GM12878 (cell line): ENCODE data around the gene USP12. TPM values are rescaled to one million over a fixed set of nuclear protein-coding genes. Genes with fewer than 3 reads are reported as not detected.

ENCODE experiments used
- ATAC-seq: fragments of 200-7000 bp; cut with Tn5 transposase; 3 replicates; pipeline ENCODE4 v1.9.1; 2020; ENCODE audit warnings: mild to moderate bottlenecking, moderate library complexity
- BruUV-seq: library from RNA; stranded (reverse); fragments of 400-500 nt; replicated peaks from 2 replicates; lab custom pipeline; 2021; lab: Mats Ljungman, UMichigan
- CTCF ChIA-PET: fragments of 300-600 bp; sonication (Branson Sonifier 250); formaldehyde crosslinking; extraction: SDS; loops from one replicate; lab custom pipeline; 2021; ENCODE audit warnings: inconsistent platforms; lab: Yijun Ruan, JAX
- POLR2A ChIA-PET: fragments of 350-600 bp; formaldehyde crosslinking; extraction: SDS; loops from one replicate; lab custom pipeline; 2021; ENCODE audit warnings: inconsistent platforms; lab: Charles Lee
- RAD21 ChIA-PET: fragments of 300-600 bp; sonication (Branson Sonifier 250); formaldehyde crosslinking; loops from one replicate; lab custom pipeline; 2023; ENCODE audit warnings: antibody characterized with exemption; ENCODE audit not compliant: unreplicated experiment; lab: Charles Lee
- SMC1A ChIA-PET: fragments of 300-600 bp; sonication (Branson Sonifier 250); formaldehyde crosslinking; loops from one replicate; lab custom pipeline; 2023; ENCODE audit not compliant: unreplicated experiment, uncharacterized antibody; lab: Charles Lee
- DNase-seq: peaks from one replicate; pipeline ENCODE4 v3.0.0-alpha.2; 2011; ENCODE audit warnings: low read depth, low spot score
- FAIRE-seq: peaks from 3 replicates; lab custom pipeline; 2011; peaks lifted over from hg19 to GRCh38; lab: Jason Lieb, UNC
- H2AFZ ChIP-seq: 2 replicates; pipeline ENCODE4 v1.6.0; 2011; ENCODE audit warnings: low read depth, low read length, control low read depth; ENCODE audit not compliant: control insufficient read depth
- H3K27ac ChIP-seq: 2 replicates; pipeline ENCODE4 v1.5.1; 2011; ENCODE audit warnings: control low read depth; ENCODE audit not compliant: control insufficient read depth, insufficient read depth
- H3K27me3 ChIP-seq, 2 experiments: replicated peaks in 1 of 2; 2 replicates each; pipeline versions ENCODE4 v1.6.0 to v1.6.1; 2011; ENCODE audit warnings: low read length in 1 of 2; ENCODE audit not compliant: control insufficient read depth in 2 of 2, insufficient read depth in 2 of 2
- H3K36me3 ChIP-seq, 2 experiments: 2 replicates each; pipeline ENCODE4 v1.5.1; 2011; ENCODE audit warnings: low read length in 1 of 2; ENCODE audit not compliant: control insufficient read depth in 2 of 2, insufficient read depth in 2 of 2
- H3K4me1 ChIP-seq: 2 replicates; pipeline ENCODE4 v1.6.1; 2011; ENCODE audit warnings: mild to moderate bottlenecking, low read length, moderate library complexity, mixed read lengths; ENCODE audit not compliant: control insufficient read depth, insufficient read depth
- H3K4me2 ChIP-seq: 2 replicates; pipeline ENCODE4 v1.6.0; 2011; ENCODE audit warnings: control low read depth; ENCODE audit not compliant: control insufficient read depth, insufficient read depth
- H3K4me3 ChIP-seq: fragments of 200-600 bp; sonication (generic); 2 replicates; pipeline ENCODE4 v1.5.1; 2016
- H3K79me2 ChIP-seq: 2 replicates; pipeline ENCODE4 v1.6.0; 2011; ENCODE audit warnings: low read length; ENCODE audit not compliant: control insufficient read depth, insufficient read depth
- H3K9ac ChIP-seq: 2 replicates; pipeline ENCODE4 v1.8.0; 2011; ENCODE audit warnings: low read length, control low read depth, mixed read lengths; ENCODE audit not compliant: control insufficient read depth, insufficient read depth
- H3K9me3 ChIP-seq: replicated peaks from 3 replicates; pipeline ENCODE4 v1.5.1; 2011; ENCODE audit warnings: mild to moderate bottlenecking, low read length; ENCODE audit not compliant: control insufficient read depth, insufficient read depth
- H4K20me1 ChIP-seq: 2 replicates; pipeline ENCODE4 v1.6.0; 2011; ENCODE audit not compliant: control insufficient read depth, insufficient read depth
- BHLHE40 ChIP-seq, 2 experiments: fragments of 450-650 bp in 1 of 2; IDR thresholded peaks; 2 replicates each; pipeline ENCODE4 v1.6.1; 2011 to 2017; ENCODE audit warnings: low read depth in 2 of 2, borderline replicate concordance in 1 of 2, improper control_type of control experiment in 1 of 2, low read length in 1 of 2, mild to moderate bottlenecking in 1 of 2
- CREM ChIP-seq: IDR thresholded peaks from 2 replicates; pipeline ENCODE4 v1.6.1; 2014; ENCODE audit warnings: antibody characterized with exemption, low read depth
- DPF2 ChIP-seq: fragments of 450-650 bp; IDR thresholded peaks from 2 replicates; pipeline ENCODE4 v1.6.1; 2017; ENCODE audit warnings: mild to moderate bottlenecking
- EED ChIP-seq: sonication (generic); IDR thresholded peaks from 2 replicates; pipeline ENCODE4 v1.6.1; 2016; ENCODE audit warnings: antibody characterized with exemption, low read depth
- IKZF2 ChIP-seq, 2 experiments: fragments of 450-650 bp; IDR thresholded peaks; 2 replicates each; pipeline ENCODE4 v1.6.1; 2017; ENCODE audit warnings: mild to moderate bottlenecking in 2 of 2, moderate library complexity in 2 of 2
- JUNB ChIP-seq: IDR thresholded peaks from 2 replicates; pipeline ENCODE4 v1.6.1; 2016; ENCODE audit warnings: antibody characterized with exemption, mild to moderate bottlenecking
- JUND ChIP-seq: IDR thresholded peaks from 2 replicates; pipeline ENCODE4 v1.6.1; 2012; ENCODE audit warnings: low read depth, mild to moderate bottlenecking, low read length, improper control_type of control experiment, moderate library complexity
- NBN ChIP-seq: fragments of 450-650 bp; IDR thresholded peaks from 2 replicates; pipeline ENCODE4 v1.6.1; 2016
- NKRF ChIP-seq: fragments of 450-650 bp; conservative IDR thresholded peaks from 2 replicates; pipeline ENCODE4 v1.6.1; 2017; ENCODE audit warnings: mild to moderate bottlenecking, moderate library complexity
- PAX5 ChIP-seq: IDR thresholded peaks from 2 replicates; pipeline ENCODE4 v1.6.1; 2011; ENCODE audit warnings: low read depth, low read length, borderline replicate concordance
- PAX8 ChIP-seq: fragments of 450-650 bp; IDR thresholded peaks from 2 replicates; pipeline ENCODE4 v1.6.1; 2017; ENCODE audit warnings: mild to moderate bottlenecking, moderate library complexity
- POLR2AphosphoS2 ChIP-seq: IDR thresholded peaks from 2 replicates; pipeline ENCODE4 v1.6.1; 2011; ENCODE audit warnings: low read depth, mild to moderate bottlenecking, low read length, improper control_type of control experiment, moderate library complexity
- POLR2AphosphoS5 ChIP-seq: IDR thresholded peaks from 2 replicates; pipeline ENCODE4 v1.6.1; 2011; ENCODE audit warnings: mild to moderate bottlenecking, low read length, inconsistent platforms
- POU2F2 ChIP-seq: IDR thresholded peaks from 3 replicates; pipeline ENCODE4 v1.6.1; 2011; ENCODE audit warnings: low read depth, mild to moderate bottlenecking, low read length, borderline replicate concordance
- RUNX3 ChIP-seq: IDR thresholded peaks from 2 replicates; pipeline ENCODE4 v1.6.1; 2012; ENCODE audit warnings: low read length, inconsistent platforms
- SP1 ChIP-seq: IDR thresholded peaks from one replicate; pipeline ENCODE4 v1.6.1; 2011; ENCODE audit warnings: low read depth, low read length
- SUPT20H ChIP-seq: IDR thresholded peaks from 2 replicates; pipeline ENCODE4 v1.6.1; 2011; ENCODE audit warnings: low read depth, mild to moderate bottlenecking, low read length, moderate library complexity, borderline replicate concordance; ENCODE audit not compliant: control insufficient read depth
- TCF3 ChIP-seq: IDR thresholded peaks from 2 replicates; pipeline ENCODE4 v1.6.1; 2012; ENCODE audit warnings: low read depth, mild to moderate bottlenecking, low read length, borderline replicate concordance; ENCODE audit not compliant: insufficient read depth
- ZBED1 ChIP-seq: IDR thresholded peaks from 2 replicates; pipeline ENCODE4 v1.6.1; 2016; ENCODE audit warnings: borderline replicate concordance
- ZNF384 ChIP-seq: IDR thresholded peaks from 2 replicates; pipeline ENCODE4 v1.6.1; 2012; ENCODE audit warnings: low read depth, mild to moderate bottlenecking, low read length, improper control_type of control experiment, borderline replicate concordance
- WGBS: methylation state at CpG from one replicate; pipeline ENCODE4 v1.1.6; 2016; ENCODE audit warnings: low lambda C conversion rate; ENCODE audit not compliant: insufficient replicate concordance, insufficient coverage; ENCODE audit errors: missing lambda C conversion rate; 5-methylcytosine and 5-hydroxymethylcytosine counted together
- in situ Hi-C: fragments of 300-500 bp; cut with MboI; formaldehyde crosslinking; loops from 9 replicates; pipeline ENCODE4 v1.14.3; 2018; ENCODE audit warnings: mixed read lengths
- intact Hi-C: fragments of 100-400 bp; cut with micrococcal nuclease; formaldehyde crosslinking; loops from one replicate; pipeline ENCODE4 v1.14.2; 2022; ENCODE audit not compliant: unreplicated experiment
- polyA plus RNA-seq, 11 experiments: library from polyadenylated mRNA; depleted of rRNA in 4 of 11; unstranded in 6 of 11; stranded (reverse) in 5 of 11; fragments of >200 nt; fragmentation: Nextera tagmentation in 4 of 11; fragmentation: Illumina TruSeq in 1 of 11; extraction: Ambion mirVana in 4 of 11; extraction: Trizol in 1 of 11; gene quantifications; 1 replicate in 1 of 11; 2 replicates in 10 of 11; pipeline versions ENCODE4 v1.2.1 to v1.2.3, GENCODE V29; 2011 to 2016; ENCODE audit warnings: inconsistent platforms in 2 of 11, missing spikeins in 2 of 11, low read depth in 1 of 11
- total RNA-seq, 4 experiments: library from RNA; depleted of rRNA in 3 of 4; stranded (reverse); fragments of >200 nt in 3 of 4; fragmentation: Illumina TruSeq in 1 of 4; extraction: Trizol in 1 of 4; gene quantifications; 2 replicates each; pipeline versions ENCODE4 v1.2.1 to v1.2.3, GENCODE V29; 2013 to 2021

The USP12 gene
- total and polyA plus RNA-seq, 10 of the 15 experiments (the other 5 are each of a cell fraction or from before 2014, with no cell fraction given): 3.5 to 32.2 (median 24.6) TPM

DNA sequence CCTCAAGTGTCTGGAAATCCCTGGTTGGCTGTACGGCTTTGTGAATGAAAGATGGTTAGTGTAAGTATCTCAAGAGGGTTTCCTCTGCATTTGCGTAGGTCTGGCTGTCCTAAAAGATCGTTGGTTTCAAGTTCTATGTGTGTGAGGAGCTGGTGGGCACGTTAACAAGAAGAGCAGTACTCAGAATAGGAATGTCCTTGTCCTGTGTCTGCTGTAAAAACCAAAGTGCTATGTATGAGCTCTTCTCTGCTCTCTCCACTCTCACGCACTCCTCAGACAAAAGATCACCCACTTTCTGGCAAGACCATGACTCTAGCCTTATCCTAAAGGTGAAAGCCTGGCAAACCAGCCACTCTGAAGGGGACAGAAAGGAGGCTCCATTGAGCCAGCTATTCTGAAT lies 39.1 kb downstream of the USP12 start:
- Histone ChIP-seq H3K9ac (peak overlapping the region; percentile 25; the same call in 1 of the 2 replicates), H2AFZ (no peak overlapping the region), H3K79me2 (peaks cover 83% of the 10 kb centered on the region), H3K4me1 (peaks cover 27% of the 10 kb centered on the region), H3K4me3 (no peak overlapping the region), H3K9me3 (peaks cover 12% of the 10 kb centered on the region; the same call in 2 of the 3 replicates), H3K27ac (peak overlapping the region; percentile 69), H4K20me1 (peaks cover 2% of the 10 kb centered on the region; the same call in 1 of the 2 replicates), H3K4me2 (peak overlapping the region; percentile 70), H3K36me3 (0 out of 4 replicates have a peak, but pooled peaks cover 0 to 2% of the 10 kb centered on the region in 2 experiments), H3K27me3 (no peaks in the 10 kb centered on the region)
- in situ Hi-C loops (no loop called here), intact Hi-C loops (loop anchor here (2.0 to 5.0 kb wide), 2 partner anchors 14 to 120 kb away; partner anchors contain the start of gene RPL21)
- ChIA-PET POLR2A (interaction anchor here (1.0 to 5.5 kb wide), 5 partner anchors 13 to 121 kb away, joined by 3 to 42 read pairs (median 3); no protein-coding TSS in a partner anchor), SMC1A (interaction anchor here (0.8 to 9.0 kb wide), 15 partner anchors 8 to 147 kb away, joined by 3 to 168 read pairs (median 7); no protein-coding TSS in a partner anchor), RAD21 (interaction anchor here (0.6 to 4.6 kb wide), 14 partner anchors 12 to 138 kb away, joined by 3 to 56 read pairs (median 4); partner anchors contain the start of gene RASL11A), CTCF (interaction anchor here (0.7 to 6.3 kb wide), 10 partner anchors 13 to 227 kb away, joined by 3 to 38 read pairs (median 4); no protein-coding TSS in a partner anchor)
- TF ChIP-seq ZBED1 (0 out of 2 replicates have a peak, but pooled peaks have one; percentile 29), NKRF (no peak), POU2F2 (peak; percentile 31; the same call in 1 of the 3 replicates), DPF2 (no peak), PAX5 (0 out of 2 replicates have a peak, but pooled peaks have one; percentile 23), SUPT20H (no peak), POLR2AphosphoS5 (no peak), NBN (no peak), PAX8 (no peak), BHLHE40 (IDR thresholded peaks at IDR 0.05; ENCODE audit: borderline replicate concordance in 1 of 2, low read depth in 2 of 2, low read length in 1 of 2) (0 out of 4 replicates have a peak, but pooled peaks have one; percentile 17 to 18), ZNF384 (no peak), CREM (peak; percentile 30; the same call in 1 of the 2 replicates), IKZF2 (IDR thresholded peaks at IDR 0.05) (peak in 1 of 2 experiments; percentile 36; a peak in 1 of 4 replicates), JUNB (peak; percentile 60), JUND (no peak), SP1 (no peak), RUNX3 (peak; percentile 11; the same call in 1 of the 2 replicates), TCF3 (no peak), POLR2AphosphoS2 (no peak), EED (peak; percentile 42; the same call in 1 of the 2 replicates)
- 0% methylated on average over 5 of the region's 5 CpGs for WGBS
- ATAC-seq (peak; percentile 61), FAIRE-seq (peak; percentile 80), DNase-seq (peak; percentile 40)
- no TSS peak for BruUV-seq
